ENCODE data around the gene DOCK9. TPM values are rescaled to one million over a fixed set of nuclear protein-coding genes. Genes with fewer than 3 reads are reported as not detected.
"Not testable (repeated sequence)": the region's sequence is repeated elsewhere in the genome, so short reads cannot be mapped to it uniquely, and the experiment has no call there.

DOCK9 gene
- total RNA-seq, 1 experiment from 2014 or later: 36.6 TPM

DNA sequence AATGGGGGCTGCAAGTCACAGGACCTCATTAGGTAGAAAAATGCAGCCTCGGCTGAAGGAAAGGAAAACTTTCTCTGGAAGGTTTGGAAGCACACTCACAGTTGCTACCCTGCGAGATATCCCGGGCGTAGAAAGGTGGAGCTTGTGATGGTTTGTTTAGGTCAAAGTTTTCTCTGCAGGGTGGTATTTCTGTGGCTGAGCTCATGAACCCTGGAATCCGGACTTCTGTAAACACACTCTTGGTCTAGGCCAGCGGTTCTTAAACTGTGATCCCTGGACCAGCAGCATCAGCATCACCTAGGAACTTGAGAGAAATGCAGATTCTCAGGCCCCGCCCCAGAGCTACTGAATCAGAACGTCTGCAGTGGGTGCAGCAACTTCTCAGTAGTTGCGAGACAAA is 222.1 kb downstream of the DOCK9 start:
- Mint-ChIP-seq H3K27me3 (ENCODE audit: low read depth) (peaks cover 33% of the 10 kb centered on the region), H3K36me3 (peaks cover 10% of the 10 kb centered on the region), H3K27ac (no peak overlapping the region), H3K9me3 (peaks cover 31% of the 10 kb centered on the region), H3K4me1 (peaks cover 8% of the 10 kb centered on the region), H3K4me3 (no peak overlapping the region)
- DNase-seq (ENCODE audit: low spot score) (no peak), ATAC-seq (no peak)
- CTCF ChIA-PET: no interaction called here
- no peak for TF ChIP-seq SOX15 (CRISPR knock-in tag; IDR thresholded peaks at IDR 0.05)
- TF ChIP-seq, protein P1, sequence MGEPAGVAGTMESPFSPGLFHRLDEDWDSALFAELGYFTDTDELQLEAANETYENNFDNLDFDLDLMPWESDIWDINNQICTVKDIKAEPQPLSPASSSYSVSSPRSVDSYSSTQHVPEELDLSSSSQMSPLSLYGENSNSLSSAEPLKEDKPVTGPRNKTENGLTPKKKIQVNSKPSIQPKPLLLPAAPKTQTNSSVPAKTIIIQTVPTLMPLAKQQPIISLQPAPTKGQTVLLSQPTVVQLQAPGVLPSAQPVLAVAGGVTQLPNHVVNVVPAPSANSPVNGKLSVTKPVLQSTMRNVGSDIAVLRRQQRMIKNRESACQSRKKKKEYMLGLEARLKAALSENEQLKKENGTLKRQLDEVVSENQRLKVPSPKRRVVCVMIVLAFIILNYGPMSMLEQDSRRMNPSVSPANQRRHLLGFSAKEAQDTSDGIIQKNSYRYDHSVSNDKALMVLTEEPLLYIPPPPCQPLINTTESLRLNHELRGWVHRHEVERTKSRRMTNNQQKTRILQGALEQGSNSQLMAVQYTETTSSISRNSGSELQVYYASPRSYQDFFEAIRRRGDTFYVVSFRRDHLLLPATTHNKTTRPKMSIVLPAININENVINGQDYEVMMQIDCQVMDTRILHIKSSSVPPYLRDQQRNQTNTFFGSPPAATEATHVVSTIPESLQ (CRISPR knock-in tag; IDR thresholded peaks at IDR 0.05): no peak
- TF ChIP-seq, protein P2, sequence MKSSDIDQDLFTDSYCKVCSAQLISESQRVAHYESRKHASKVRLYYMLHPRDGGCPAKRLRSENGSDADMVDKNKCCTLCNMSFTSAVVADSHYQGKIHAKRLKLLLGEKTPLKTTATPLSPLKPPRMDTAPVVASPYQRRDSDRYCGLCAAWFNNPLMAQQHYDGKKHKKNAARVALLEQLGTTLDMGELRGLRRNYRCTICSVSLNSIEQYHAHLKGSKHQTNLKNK (CRISPR knock-in tag; IDR thresholded peaks at IDR 0.05): no peak
- POLR2A ChIA-PET: no interaction called here

DNA sequence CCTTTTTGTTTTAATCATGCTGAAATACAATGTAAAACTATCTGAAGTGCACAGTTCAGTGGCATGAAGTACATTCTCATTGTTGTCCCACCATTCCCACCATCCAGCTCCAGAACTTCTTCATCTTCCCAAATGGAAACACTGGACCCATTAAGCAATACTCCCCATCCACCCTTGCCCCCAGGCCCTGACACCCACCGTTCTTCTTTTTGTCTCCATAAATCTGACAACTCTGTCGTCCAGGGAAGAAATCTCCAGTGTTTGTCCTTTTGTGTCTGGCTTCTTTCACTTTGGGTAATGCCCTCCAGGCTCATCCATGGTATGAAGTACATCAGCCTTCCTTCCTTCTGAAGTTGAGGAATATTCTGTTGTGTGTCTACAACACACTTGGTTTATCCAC is 222.7 kb downstream of the DOCK9 start:
- ATAC-seq: no peak
- H3K4me3 Mint-ChIP-seq: no peak overlapping the region
- peaks cover 33% of the 10 kb centered on the region for H3K27me3 Mint-ChIP-seq (ENCODE audit: low read depth)

DNA sequence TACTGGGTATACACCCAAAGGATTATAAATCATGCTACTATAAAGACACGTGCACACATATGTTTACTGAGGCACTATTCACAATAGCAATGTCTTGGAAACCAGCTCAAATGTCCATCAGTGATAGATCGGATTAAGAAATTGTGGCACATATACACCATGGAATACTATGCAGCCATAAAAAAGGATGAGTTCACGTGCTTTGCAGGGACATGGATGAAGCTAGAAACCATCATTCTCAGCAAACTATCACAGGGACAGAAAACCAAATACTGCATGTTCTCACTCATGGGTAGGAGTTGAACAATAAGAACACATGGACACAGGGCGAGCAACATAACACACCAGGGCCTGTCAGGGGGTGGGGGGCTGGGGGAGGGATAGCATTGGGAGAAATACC is 223.4 kb downstream of the DOCK9 start:
- H3K4me3 Mint-ChIP-seq; H3K36me3 Mint-ChIP-seq; POLR2A ChIA-PET; DNase-seq (ENCODE audit: low spot score); H3K4me1 Mint-ChIP-seq; CTCF ChIA-PET; ATAC-seq; H3K27ac Mint-ChIP-seq: not testable (repeated sequence)
- Mint-ChIP-seq H3K27me3 (ENCODE audit: low read depth) (peaks cover 33% of the 10 kb centered on the region), H3K9me3 (peaks cover 21% of the 10 kb centered on the region)

More for the DNA sequence above, 222.7 kb downstream of the DOCK9 start:
- Mint-ChIP-seq H3K27ac (no peak overlapping the region), H3K9me3 (peaks cover 25% of the 10 kb centered on the region), H3K36me3 (peaks cover 5% of the 10 kb centered on the region; the same call in 1 of the 2 replicates), H3K4me1 (peaks cover 8% of the 10 kb centered on the region)
- TF ChIP-seq NR3C1 (CRISPR knock-in tag; conservative IDR thresholded peaks at IDR 0.05; ENCODE audit: low read depth) (no peak), OVOL2 (CRISPR knock-in tag; IDR thresholded peaks at IDR 0.05; ENCODE audit: borderline replicate concordance) (no peak), SP1 (CRISPR knock-in tag; conservative IDR thresholded peaks at IDR 0.05) (no peak), NFATC4 (CRISPR knock-in tag; IDR thresholded peaks at IDR 0.05) (no peak), SOX15 (CRISPR knock-in tag; IDR thresholded peaks at IDR 0.05) (no peak), ZNF317 (CRISPR knock-in tag; IDR thresholded peaks at IDR 0.05; ENCODE audit: borderline replicate concordance, low read depth) (no peak), JUN (CRISPR knock-in tag; IDR thresholded peaks at IDR 0.05) (no peak), ETV6 (CRISPR knock-in tag; IDR thresholded peaks at IDR 0.05) (no peak), NR1H2 (CRISPR knock-in tag; IDR thresholded peaks at IDR 0.05) (no peak), PRRX2 (CRISPR knock-in tag; IDR thresholded peaks at IDR 0.05) (no peak), ZNF416 (CRISPR knock-in tag; IDR thresholded peaks at IDR 0.05) (no peak), TEAD4 (CRISPR knock-in tag; IDR thresholded peaks at IDR 0.05) (no peak)
- TF ChIP-seq, protein P3, sequence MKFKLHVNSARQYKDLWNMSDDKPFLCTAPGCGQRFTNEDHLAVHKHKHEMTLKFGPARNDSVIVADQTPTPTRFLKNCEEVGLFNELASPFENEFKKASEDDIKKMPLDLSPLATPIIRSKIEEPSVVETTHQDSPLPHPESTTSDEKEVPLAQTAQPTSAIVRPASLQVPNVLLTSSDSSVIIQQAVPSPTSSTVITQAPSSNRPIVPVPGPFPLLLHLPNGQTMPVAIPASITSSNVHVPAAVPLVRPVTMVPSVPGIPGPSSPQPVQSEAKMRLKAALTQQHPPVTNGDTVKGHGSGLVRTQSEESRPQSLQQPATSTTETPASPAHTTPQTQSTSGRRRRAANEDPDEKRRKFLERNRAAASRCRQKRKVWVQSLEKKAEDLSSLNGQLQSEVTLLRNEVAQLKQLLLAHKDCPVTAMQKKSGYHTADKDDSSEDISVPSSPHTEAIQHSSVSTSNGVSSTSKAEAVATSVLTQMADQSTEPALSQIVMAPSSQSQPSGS (CRISPR knock-in tag; IDR thresholded peaks at IDR 0.05; ENCODE audit: borderline replicate concordance, low read depth): no peak
- TF ChIP-seq, protein P4, sequence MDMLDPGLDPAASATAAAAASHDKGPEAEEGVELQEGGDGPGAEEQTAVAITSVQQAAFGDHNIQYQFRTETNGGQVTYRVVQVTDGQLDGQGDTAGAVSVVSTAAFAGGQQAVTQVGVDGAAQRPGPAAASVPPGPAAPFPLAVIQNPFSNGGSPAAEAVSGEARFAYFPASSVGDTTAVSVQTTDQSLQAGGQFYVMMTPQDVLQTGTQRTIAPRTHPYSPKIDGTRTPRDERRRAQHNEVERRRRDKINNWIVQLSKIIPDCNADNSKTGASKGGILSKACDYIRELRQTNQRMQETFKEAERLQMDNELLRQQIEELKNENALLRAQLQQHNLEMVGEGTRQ (CRISPR knock-in tag; IDR thresholded peaks at IDR 0.05): no peak
- DNase-seq (ENCODE audit: low spot score): no peak
- ChIA-PET CTCF (no interaction called here), POLR2A (no interaction called here)

All from WTC11 (cell line).